ENCODE data around the gene TYW1. TPM values are rescaled to one million over a fixed set of nuclear protein-coding genes. Genes with fewer than 3 reads are reported as not detected.
"Not testable (repeated sequence)": the region's sequence is repeated elsewhere in the genome, so short reads cannot be mapped to it uniquely, and the experiment has no call there.

TYW1 gene
- total RNA-seq, 1 donor from 2014 or later: 18.9 TPM

GRCh38 chr7:67192123-67192702, 195.6 kb downstream of the TYW1 start:
- not testable (repeated sequence) for DNase-seq

DNA sequence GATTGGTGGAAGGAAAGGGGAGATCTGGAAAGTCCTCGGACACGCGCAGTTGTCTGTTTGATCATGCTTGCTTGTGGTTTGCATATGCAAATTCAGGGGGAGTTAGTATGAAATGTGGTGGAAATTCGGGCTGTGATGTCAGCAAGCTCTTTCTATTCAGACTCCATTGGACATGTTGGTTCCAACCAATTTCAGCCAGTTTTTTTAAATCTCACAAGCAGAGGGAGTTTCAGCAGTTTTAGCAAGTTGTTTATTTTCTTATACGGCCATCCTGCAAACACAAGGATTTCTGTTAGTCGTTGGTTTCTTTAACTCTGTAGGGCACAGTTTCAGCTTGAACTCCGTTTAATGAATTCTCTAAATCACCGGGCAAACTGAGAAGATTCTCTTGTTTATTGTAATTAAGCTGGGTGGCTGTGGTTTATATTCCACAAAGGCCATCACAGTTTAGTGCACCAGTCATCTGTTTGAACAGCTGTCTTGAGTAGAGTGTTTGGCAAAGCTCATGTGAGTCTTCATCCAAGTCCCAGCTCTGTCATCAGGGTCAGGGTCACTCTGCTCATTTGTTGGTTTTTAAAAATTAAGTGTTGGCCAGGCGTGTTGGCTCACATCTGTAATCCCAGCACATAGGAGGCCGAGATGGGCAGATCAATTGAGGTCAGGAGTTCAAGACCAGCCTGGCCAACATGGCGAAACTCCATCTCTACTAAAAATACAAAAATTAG, 196.4 kb downstream of the TYW1 start:
- not testable (repeated sequence) for DNase-seq

GRCh38 chr7:67196176-67196575, 199.5 kb downstream of the TYW1 start:
- not testable (repeated sequence) for DNase-seq

- not testable (repeated sequence) for DNase-seq
Measured at GRCh38 chr7:67198865-67199526, 202.4 kb downstream of the TYW1 start.

- DNase-seq: not testable (repeated sequence)
Measured at GRCh38 chr7:67205772-67206171, 209.1 kb downstream of the TYW1 start.

- DNase-seq: no peak
Measured at GRCh38 chr7:67206452-67206851, 209.8 kb downstream of the TYW1 start.

- not testable (repeated sequence) for DNase-seq
Measured at GRCh38 chr7:67208656-67209055, 212.0 kb downstream of the TYW1 start.

- no peak for DNase-seq
Measured at GRCh38 chr7:67209256-67209655, 212.6 kb downstream of the TYW1 start.

GRCh38 chr7:67210567-67210966, 213.9 kb downstream of the TYW1 start:
- DNase-seq: no peak

DNA sequence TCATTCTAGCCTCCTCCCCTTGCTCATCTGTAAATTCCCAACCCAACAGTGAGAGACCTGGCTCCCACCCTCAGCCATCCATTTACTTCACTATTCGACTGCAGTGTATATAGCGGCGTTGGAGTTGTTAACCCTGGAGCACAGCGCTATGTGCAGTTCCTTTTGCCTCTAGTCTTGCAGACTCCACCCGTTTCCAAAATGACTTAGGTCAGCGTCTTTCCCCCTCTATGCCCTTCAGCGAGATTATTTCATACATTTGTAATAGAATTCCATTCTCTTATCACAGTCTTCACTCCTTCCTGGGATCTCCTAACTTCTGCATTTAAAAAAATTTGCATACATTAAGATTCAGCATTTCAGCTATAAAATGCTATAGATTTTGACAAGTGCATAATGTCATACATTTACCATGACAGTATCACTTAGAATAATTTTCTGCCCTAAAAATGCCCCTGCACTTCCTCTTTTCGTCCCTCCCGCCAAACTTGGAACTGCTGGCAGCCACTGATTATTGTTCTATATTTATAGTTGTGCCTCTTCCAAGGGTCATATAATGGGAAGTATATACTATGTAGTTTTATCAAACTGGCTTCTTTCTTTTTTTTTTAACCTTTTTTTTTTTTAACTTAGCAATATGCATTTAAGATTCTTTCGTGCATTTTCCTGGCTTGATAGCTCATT, 215.2 kb downstream of the TYW1 start:
- not testable (repeated sequence) for DNase-seq

DNA sequence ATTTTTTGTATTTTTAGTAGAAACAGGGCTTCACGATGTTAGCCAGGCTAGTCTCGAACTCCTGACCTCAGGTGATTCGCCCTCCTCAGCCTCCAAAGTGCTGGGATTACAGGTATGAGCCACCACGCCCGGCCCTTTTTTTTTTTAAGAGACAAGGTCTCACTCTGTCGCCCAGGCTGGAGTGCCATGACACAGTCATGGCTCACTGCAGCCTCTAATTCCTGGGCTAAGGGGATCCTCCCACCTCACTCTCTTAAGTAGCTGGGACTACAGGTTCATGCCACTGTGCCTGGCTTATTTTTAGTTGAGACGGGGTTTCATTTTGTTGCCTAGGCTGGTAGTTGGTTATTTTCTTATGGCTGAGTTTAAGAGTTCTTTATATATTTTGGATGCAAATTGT, 216.4 kb downstream of the TYW1 start:
- DNase-seq: not testable (repeated sequence)

DNA sequence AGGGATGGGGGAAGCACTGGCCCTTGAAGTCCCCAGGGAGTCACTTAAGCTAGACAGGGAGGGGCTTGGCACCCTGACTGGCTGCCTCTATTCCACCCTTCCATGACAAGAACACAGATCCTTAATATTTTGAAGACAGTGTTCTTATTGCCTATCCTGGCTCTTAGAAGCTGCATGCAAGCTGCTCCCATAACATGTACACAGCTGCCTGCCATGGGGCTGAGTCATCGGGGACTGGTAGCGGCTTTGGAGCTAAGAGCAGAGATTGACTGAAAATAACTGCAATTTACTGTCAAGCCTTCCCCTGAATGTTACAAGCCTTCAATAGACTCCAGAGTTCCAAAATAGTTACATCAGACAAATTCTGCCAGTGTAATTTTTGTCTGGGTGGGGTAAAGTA, 226.9 kb downstream of the TYW1 start:
- DNase-seq: peak; percentile 1

DNA sequence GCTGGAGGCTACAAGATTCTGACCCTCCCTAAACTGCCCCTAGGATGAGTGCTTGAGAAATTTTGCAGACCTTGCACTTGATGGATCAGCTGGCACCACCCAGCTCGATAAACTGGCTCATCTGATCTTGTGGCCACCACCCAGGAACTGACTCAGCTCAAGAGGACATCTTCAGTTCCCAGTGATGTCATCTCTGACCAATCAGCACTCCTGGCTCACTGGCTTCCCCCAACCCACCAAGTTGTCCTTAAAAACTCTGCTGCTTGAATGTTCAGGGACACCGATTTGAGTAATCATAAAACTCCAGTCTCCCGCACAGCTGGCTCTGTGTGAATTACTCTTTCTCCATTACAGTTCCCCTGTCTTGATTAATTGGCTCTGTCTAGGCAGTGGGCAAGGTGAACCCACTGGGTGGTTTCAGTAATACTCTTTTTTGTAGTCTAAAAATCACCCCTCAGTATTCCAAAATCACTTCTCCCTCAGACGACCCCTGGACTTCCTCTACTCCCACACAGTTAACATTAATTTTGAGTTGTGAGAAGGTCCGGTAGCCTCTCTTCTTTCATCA, 229.8 kb downstream of the TYW1 start:
- not testable (repeated sequence) for DNase-seq

- not testable (repeated sequence) for DNase-seq
Measured at GRCh38 chr7:67226967-67227366, 230.3 kb downstream of the TYW1 start.

- DNase-seq: not testable (repeated sequence)
Measured at GRCh38 chr7:67229018-67229417, 232.4 kb downstream of the TYW1 start.

DNA sequence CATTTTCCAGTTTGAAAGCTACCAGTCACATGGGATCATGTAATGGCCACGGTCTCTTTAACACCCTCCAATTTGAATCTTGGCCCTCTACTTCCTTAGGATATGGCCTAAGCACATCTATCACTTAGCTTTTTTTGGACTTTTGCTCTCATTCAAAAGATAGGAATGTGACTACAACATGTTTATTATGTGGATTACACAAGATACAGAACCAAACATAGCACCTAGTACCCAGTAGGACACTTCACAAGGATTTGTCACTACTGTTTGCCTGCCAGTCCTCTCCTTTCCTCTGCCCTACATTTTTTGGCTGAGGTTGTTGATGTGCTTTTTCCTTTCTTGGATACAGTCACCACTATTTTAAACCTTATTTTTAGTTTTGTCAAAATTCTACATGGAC, 233.4 kb downstream of the TYW1 start:
- not testable (repeated sequence) for DNase-seq

GRCh38 chr7:67233506-67233905, 236.9 kb downstream of the TYW1 start:
- DNase-seq: not testable (repeated sequence)

DNA sequence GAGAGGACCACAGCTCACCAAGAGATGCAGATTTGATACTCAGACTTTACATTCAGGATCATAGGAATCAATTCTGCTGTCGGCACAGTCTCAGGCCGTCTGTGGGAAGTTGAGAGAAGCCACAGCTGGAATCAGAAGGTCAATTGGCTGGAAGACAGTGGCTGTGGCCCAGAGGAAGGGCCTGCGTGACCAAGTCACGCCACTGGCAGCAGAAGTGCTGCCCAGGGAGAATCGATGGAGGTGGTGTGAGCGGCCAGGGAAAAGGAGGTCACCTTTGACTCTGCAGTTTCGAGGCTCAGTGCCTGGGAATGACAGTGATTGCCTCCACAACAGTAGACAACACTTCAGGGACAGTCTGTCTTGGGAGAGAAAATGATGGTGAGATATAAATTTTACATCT, 239.6 kb downstream of the TYW1 start:
- not testable (repeated sequence) for DNase-seq

- not testable (repeated sequence) for DNase-seq
Measured at GRCh38 chr7:67242871-67243270, 246.2 kb downstream of the TYW1 start.

GRCh38 chr7:67248364-67248763, 251.7 kb downstream of the TYW1 start:
- DNase-seq: not testable (repeated sequence)

DNA sequence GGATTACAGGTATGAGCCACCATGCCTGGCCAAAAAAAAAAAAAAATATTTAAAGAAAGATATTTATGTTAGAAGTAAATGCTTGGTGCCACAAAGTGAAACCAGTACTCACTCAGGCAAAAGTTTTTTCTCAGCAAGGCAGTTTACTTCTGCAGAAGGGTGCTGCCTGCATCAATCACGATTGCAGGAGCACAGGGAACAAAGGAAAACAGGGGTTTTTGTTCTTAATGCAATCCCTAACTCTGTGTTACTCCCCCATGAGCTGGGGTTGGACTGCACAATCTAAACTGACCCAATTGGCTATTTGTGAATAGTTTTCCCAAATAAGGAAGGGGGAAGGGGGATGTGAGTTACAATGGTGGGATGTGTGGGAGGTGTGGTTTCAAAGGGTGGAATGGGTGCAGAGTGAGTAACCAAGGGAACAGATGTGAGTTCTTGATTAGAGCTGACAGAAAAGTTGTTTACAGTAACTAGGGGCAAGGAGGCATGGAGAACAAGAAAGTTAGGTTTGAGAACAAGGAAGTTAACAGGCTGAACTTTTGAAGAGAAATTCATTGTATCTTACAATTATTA, 255.4 kb downstream of the TYW1 start:
- DNase-seq: peak; percentile 3

- not testable (repeated sequence) for DNase-seq
Measured at GRCh38 chr7:67255076-67255475, 258.4 kb downstream of the TYW1 start.

All from dermis blood vessel endothelial cell (primary cell).